ENCODE results near the gene PPP2R5C. TPM values are rescaled to one million over a fixed set of nuclear protein-coding genes. Genes with fewer than 3 reads are reported as not detected.

PPP2R5C gene
- total RNA-seq, 1 experiment from 2014 or later: 113 TPM

- DNase-seq (ENCODE audit: low read depth): no peak
Measured at GRCh38 chr14:101917413-101918017, 156.0 kb downstream of the PPP2R5C start.

DNA sequence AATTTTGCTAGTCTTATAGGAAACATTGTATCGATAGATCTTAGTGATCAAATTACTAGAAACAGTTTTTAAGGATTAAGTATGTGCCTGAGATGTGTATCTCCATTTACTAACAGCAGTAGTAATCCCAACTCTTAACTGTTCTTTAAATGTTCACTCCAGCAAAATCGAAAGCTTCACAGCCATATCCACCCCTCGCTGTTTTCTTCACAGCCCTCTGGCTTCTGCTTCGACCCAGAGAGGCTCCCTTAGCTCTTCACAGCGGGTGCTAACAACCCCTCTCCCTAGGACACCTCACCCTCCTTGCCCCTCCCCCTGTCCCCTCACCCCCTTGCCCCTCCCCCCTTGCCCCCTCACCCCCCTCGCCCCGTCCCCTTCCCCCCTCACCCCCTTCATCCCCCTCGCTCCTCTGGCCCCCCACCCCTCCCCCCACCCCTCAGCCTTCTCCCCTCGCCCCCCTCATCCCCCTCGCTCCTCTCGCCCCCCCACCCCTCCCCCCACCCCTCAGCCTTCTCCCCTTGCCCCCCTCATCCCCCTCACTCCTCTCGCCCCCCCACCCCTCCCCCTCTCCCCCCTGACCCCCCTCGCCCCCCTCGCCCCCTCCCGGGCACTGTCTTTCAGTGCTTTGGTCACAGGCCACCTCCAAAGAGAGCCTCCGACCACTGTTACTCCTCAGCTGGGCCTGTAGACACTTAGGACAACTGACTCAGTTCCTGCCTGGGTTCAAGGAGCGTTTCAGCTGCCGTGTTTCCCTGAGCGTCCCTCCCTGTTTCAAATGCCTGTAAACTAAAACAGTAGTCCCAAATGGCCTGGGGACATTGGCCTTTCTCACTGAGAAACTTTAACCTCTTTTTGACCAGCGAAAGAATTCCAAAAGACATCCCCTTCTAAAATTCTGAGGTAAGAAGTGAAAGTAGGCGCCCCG lies 156.8 kb downstream of the PPP2R5C start:
- no peak for DNase-seq (ENCODE audit: low read depth)

DNA sequence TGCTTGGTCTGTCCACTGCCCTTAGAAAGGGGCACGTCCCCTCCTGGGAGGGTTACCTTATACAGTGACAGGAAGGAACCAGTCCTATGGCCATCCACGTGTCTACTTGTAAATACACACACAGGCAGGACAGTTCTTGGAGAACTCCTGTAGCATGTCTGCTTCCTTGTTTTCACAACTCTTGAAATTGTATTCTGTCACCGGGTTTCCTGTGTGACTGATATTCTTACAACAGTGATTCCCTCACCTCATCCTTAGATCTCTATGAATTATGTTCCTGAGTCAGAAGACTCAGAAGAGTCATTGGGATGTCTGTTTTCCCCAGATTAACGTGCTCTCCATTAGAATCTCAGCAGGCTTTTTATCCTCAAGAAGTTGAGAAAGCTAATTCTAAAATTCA lies 158.8 kb downstream of the PPP2R5C start:
- DNase-seq (ENCODE audit: low read depth): no peak

GRCh38 chr14:101922866-101923265 lies 161.4 kb downstream of the PPP2R5C start:
- DNase-seq (ENCODE audit: low read depth): no peak

- no peak for DNase-seq (ENCODE audit: low read depth)
Measured at GRCh38 chr14:101925152-101925551, 163.6 kb downstream of the PPP2R5C start.

GRCh38 chr14:101926085-101926484 lies 164.6 kb downstream of the PPP2R5C start:
- no peak for DNase-seq (ENCODE audit: low read depth)

DNA sequence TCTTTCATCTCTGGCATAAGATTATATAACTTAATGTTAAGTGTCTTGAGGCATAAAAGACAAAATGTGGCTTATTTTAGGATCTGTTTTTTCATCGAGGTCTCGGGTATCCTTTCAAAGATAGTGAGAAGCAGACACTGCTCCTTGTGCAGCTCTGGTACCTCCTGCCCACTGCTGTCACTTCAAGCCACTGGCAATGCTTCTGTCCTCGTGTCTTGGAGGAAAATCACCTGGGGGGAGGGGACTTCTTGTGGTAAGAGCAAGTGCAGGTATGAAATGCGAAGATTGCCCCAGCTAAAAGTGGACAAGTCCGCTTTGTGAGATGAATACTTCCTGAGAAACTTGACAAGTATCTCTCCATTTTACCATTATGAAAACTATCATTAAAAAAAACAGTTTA lies 165.1 kb downstream of the PPP2R5C start:
- DNase-seq (ENCODE audit: low read depth): no peak

- DNase-seq (ENCODE audit: low read depth): peak; percentile 89
Measured at GRCh38 chr14:101927859-101928258, 166.3 kb downstream of the PPP2R5C start.

- no peak for DNase-seq (ENCODE audit: low read depth)
Measured at GRCh38 chr14:101928415-101928841, 166.9 kb downstream of the PPP2R5C start.

DNA sequence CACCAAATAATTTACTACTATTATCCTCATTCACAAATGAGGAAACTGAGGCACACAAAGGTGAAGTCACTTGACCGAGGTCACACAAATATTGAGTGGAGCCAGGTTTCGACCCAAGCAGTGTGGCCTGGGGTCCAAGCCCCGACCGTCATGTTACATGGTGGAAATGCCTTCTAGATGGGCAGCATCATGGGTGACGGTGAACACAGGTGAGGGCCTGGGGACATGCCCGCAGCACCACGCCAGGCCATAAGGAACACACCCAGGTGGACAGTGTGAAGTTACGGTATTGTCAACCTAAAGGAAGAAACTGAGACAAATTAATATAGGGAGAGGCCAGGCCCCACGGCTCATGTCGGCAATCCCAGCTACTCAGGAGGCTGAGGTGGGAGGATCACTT lies 167.6 kb downstream of the PPP2R5C start:
- no peak for DNase-seq (ENCODE audit: low read depth)

DNA sequence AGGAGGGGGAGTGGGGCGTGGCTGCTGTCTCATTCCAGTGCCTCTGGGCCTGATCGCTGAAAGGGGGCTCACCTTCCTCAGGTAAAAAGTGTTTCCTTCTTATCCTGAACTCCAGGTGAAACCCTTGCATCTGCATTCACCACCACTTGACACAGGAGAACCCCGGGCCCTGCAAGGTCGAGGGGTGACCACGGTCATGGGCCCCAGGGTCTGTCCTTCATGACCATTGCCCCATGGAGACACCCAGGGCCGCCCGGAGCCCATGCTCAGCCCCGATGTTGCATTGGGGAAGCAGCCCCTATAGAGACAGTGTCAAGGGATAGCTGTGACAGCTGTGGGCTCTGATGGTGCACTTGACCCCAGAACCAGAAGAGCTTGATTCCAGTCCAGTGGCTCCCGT lies 168.4 kb downstream of the PPP2R5C start:
- no peak for DNase-seq (ENCODE audit: low read depth)

DNA sequence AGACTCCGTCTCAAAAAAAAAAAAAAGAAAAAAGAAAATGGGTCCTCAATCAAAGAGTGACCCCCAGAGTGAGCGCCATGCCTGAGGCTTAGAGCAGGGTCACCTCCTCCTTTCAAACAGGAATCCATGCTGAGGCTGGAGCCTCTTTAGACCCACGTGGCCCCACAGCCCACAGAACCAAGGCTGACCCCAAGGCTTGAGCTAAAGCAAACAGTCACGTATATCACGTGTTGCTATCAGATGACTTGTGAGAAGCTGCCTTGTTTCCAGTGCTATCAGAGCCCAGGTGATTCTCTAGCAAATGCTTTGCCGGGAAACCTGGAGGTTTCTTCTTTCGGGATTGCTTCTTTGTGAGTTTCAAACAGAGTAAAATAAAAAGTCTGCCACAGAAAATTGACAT lies 171.2 kb downstream of the PPP2R5C start:
- peak; percentile 32 for DNase-seq (ENCODE audit: low read depth)

DNA sequence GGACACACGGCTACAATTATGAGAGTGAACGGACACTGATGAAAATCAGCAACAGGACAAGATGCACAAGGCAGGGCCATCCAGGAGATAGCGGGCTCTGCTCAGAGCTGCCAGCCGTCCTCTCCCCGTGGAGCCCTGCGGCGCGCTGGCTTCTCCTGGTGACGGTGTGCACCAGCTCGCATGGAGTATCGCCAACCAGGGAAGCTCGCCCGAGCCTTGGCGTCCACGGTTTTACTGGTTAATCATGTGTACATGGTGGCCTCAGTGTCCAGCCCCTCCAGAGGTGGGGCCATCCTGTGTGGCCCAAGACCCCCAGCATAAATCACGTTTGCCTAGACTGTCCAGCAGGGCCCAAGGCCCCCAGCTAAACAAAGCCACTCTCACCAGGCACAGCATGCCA lies 171.7 kb downstream of the PPP2R5C start:
- DNase-seq (ENCODE audit: low read depth): no peak

- no peak for DNase-seq (ENCODE audit: low read depth)
Measured at GRCh38 chr14:101934601-101935150, 173.2 kb downstream of the PPP2R5C start.

DNA sequence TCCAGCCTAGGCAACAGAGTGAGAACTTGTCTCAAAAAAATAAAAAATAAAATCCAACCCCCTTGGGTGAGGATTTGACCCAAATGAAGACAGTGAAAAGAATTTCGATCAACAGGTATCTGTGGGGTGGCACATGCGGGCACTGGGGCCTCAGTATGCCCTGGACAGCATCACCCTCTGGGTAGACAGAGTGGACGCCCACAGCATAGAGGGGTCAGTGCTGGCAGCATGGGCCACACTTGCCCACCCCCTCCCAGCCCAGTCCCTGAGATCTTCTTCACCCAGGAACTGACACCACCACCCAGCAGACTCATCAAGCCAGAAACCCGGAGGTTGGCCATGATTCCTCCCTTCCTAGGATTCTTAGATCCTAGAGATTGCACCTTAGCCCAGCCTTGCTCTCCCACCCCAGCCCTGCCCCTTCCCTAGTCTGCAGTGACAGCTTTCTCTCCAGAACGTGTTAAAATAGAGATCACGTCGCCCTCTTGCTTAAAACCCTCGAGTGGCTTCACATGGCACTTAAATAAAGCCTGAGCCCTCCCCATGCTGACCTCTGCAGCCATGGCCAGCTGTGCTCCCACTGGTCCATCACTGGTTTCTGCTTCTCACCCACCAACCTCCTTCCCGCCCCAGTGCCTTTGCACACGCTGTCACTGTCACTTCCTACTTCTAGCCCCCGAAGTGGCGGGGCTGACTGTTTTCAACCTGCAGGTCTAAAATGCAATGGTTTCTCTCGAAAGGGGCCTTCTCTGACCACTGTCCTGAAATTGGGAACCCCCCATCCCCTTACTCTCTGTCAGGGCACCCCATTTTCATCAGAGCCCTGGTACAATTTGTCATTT lies 176.6 kb downstream of the PPP2R5C start:
- no peak for DNase-seq (ENCODE audit: low read depth)

DNA sequence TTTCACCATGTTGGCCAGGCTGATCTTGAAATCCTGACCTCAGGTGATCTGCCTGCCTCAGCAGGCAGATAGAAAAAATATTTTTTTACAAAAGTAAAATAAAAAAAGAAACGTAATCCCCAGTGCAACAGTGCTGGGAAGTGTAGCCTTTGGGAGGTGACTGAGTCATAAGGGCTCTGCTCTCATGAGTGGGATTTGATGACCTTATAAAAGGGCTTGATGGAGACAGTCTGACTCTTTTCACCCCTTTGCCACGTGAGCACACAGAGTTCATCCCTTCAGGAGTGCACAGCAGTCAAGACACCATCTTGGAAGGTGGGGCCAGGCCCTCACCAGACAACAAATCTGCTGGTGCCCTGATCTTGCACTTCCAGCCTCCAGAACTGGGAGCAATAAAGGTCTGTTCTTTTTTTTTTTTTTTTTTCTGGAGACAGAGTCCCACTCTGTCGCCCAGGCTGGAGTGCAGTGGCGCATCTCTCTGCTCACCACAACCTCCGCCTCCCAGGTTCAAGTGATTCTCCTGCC lies 178.2 kb downstream of the PPP2R5C start:
- DNase-seq (ENCODE audit: low read depth): no peak

DNA sequence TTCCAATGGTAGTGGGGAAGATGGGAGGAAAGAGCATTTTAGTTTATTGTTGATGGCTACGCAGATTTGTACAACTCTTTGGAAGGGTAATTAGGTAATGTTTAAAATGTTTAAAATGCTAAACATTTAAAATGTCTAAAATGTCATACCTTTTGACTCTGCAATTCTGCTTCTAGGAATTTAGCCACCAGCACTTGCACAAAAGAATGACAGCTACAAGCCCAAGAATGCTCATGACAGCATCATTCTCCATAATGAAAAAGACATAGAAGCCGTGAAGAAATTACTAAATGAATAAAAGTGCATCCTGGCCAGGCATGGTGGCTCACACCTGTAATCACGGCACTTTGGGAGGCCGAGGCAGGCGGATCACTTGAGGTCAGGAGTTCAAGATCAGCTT lies 182.9 kb downstream of the PPP2R5C start:
- DNase-seq (ENCODE audit: low read depth): no peak

DNA sequence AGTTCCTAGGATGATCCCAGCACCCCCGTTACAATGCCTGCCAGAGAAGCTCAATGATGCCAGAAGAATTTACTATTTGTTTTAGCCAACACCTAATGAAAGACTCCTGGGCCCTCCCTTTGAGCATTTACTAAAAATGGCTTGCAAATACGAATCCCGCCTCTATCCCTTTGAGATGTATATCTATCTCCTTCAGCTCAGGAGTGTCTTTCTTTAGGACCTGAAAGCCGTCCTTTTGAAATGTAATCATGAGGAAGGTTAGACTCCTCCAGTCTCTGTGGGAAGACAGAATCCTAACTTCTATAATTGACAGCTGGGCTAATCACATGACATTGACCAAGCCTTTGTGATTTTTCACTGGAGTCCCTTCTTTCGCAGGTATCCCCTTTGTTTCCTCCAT lies 183.7 kb downstream of the PPP2R5C start:
- DNase-seq (ENCODE audit: low read depth): no peak

GRCh38 chr14:101947577-101947903 lies 186.0 kb downstream of the PPP2R5C start:
- peak; percentile 19 for DNase-seq (ENCODE audit: low read depth)

GRCh38 chr14:101947904-101948665 lies 186.6 kb downstream of the PPP2R5C start:
- DNase-seq (ENCODE audit: low read depth): peak; percentile 99

DNA sequence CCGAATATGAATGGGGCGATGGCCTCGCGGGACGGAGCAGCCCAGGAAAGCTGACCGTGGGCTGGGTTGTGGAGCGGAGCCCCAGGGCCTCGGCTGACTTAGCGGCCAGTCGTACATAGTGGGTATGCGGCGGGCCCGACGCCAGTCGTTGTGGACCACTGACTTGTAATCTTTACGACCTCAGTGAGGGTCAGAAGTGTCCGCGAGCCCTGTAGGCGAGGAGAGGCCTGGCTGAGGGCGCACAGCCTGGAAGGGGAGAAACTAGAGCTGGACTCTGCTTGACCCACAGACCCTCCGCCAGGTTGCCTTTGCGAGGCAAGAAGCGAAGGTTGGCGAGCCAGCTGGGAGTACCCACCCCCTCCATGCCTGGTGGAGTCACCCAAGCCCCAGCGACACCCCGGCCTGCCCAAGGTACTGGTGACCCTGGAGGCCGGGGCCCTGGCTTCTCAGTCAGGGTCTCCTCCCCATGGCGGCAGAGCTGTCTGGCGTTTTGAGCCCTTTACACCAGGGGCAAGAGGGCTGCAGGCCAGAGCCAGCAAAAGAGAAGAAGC lies 187.2 kb downstream of the PPP2R5C start:
- no peak for DNase-seq (ENCODE audit: low read depth)
